SU-DHL-6 (cell line): ENCODE results near the gene ZXDB.
"Not testable (repeated sequence)": the region's sequence is repeated elsewhere in the genome, so short reads cannot be mapped to it uniquely, and the experiment has no call there.

Source experiments
- CTCF ChIP-seq: fragments of 200-600 bp; sonication (generic); IDR thresholded peaks from one replicate; pipeline ENCODE4 v1.5.1; 2017; ENCODE audit warnings: antibody characterized with exemption, mild to moderate bottlenecking, low read length, moderate library complexity; ENCODE audit not compliant: insufficient read depth, poor library complexity, severe bottlenecking
- EZH2phosphoT487 ChIP-seq: fragments of 200-600 bp; sonication (generic), shearing (Covaris generic); conservative IDR thresholded peaks from 2 replicates; pipeline ENCODE4 v1.6.1; 2018; ENCODE audit warnings: mild to moderate bottlenecking, antibody characterized with exemption, low read length, moderate library complexity, mixed read lengths

GRCh38 chrX:57591284-57592159 is at the start of gene ZXDB:
- TF ChIP-seq CTCF, EZH2phosphoT487: not testable (repeated sequence)
